TTC549 (cell line): Measurements from ENCODE around the gene KIF17.
"Not testable (repeated sequence)": the region's sequence is repeated elsewhere in the genome, so short reads cannot be mapped to it uniquely, and the experiment has no call there.

Experiments used
- FAIRE-seq: peaks from 2 replicates; lab custom pipeline; 2012; peaks lifted over from hg19 to GRCh38; lab: Jason Lieb, UNC

Gene KIF17

DNA sequence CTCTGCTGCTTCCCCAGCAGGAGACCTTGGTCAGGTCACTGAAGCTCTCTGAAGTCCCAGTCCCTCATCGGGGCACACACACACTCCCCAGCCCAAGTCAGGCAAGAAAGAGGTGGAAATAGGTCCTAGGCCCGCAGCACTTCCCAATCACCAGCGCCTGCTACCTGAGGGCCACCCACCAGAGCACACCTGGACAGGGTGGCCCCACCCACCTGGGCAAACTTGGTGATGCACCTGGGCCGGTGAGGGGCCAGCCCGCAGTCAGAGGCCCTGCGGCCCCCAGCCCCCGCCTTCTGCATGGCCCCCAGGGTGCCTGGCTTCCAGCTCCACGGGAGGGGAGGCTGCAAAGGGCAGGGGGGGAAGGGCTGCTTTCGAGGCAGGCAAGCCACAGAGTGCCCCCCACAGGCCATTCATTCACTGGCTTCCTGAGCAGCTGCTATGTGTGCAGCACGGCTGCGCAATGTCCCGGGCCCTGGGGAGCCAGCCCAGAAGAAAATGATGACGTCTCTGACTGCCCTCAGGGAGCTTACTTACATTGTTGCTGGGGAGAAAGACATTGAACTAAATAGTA is 10.0 kb upstream of the KIF17 start:
- FAIRE-seq, result no peak

- FAIRE-seq, result no peak
Observed at GRCh38 chr1:20726932-20727745, 9.3 kb upstream of the KIF17 start.

DNA sequence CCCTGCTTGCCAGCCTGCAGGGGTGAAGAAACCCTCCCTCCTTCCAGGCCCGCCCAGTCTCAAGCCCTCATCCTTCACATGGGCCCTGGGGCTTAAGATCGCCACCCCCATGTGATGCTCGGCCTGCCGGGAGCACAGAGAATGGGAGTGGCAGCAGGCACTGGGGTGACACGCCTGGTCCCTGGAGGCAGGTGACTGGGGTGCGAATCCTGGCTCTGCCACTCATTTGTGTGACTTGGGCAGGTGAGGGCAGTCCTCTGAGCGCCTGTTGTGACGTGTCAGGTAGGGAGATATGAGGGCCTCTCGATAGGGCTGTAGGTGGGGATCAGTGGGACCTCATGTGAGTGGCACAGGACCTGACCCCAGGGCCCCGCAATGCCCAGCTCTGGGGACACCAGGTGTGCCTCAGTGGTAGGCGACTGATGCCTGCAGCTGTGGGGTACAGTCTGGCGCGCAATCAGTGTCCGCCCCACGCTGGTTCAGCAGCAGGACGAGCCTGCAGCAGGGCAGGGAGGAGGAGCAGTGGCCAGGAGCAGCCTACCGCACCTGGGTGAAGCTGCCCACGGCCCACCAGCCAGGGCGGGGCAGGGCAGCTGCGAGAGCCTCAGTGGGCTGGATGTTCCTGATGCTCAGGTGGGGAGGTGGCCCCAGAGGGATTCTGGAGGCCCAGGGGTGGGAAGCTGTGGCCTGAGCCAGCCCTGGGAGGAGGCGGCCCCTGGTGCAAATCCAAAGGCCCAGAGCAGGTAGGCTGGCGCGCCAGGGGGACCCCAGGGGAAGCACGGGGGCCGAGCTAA is 8.5 kb upstream of the KIF17 start:
- FAIRE-seq, result no peak

DNA sequence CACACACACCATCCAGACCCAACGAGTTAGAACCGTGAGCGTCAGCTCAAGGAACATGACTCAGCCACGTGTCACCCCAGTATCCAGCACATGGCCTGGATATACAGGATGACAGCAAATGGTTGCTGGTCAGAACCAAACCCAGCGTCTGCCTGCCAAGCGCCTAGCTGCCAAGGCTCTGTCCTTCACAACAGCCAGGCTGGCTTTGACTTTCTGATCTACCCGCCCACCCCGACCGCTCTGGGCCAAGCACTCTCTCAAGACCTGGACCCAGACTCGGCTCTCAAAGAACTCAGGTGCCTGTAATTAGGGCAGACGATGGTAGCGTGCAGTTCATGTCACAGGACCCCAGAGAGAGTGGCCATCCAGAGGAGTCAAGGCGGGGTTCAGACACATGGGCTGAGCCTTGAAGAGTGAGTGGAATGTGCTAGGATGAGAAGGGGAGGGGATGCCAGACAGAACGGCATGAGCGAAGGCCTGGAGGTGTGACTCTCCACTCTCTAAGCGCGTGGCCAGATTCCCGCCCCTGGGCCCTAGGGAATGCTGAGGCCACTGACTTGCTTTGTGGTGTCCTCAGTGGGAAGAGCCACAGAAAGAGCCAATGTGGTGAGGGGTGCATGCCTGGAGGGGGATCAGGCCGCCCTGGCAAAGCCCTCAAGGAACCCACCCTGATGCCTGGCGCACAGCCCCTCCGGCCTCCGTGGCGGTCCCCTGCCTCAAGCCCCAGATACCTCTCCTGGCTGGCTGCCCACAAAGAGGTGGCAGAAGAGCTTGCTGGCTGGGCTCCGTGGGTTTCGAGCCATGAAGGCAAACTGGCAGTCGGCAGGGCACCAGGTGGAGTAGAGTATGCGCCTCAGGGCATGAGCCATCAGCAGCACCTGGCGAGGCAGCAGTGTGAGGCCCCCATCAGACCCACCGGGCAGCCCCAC is 7.6 kb upstream of the KIF17 start:
- FAIRE-seq, result no peak

DNA sequence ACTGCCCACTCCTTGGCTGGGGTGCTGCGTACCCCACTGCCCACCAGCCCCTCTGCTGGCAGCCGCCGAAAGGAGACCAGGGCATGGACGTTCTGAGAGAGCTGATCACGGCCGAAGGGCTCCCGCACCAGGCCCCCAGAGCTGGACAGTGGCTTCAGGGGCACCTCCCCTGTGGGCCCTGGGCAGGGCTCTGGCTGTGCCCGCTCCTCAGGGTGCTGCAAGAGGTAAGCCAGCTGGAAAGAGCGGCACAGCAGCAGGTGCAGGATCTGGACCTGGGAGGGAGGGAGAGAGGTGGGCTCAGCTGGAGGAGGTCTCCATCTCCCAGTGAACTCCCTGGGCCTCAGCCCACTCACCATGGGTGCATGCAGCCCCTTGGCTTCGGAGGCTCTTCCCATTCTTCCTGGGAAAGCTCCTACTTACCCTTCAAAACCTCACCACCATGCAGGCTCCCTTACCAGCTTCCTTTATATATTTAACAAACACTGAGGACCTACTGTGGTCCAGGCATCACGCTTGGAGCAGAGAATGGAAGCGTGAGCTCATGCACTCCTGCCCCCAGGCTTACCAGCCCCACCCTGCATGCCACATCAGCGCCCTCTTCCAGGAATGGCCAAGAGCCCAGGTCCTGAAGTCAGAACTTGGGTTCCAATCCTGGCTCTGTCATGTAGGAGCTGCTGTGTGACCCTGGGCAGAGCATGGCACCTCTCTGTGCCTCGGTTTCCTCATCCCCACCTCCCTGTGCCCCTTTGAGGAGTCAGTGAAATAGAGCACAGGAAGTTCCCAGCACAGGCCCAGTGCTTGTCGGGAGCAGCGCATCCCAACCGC is 6.8 kb upstream of the KIF17 start:
- FAIRE-seq, result no peak

GRCh38 chr1:20723537-20724363 is 5.9 kb upstream of the KIF17 start:
- no peak for FAIRE-seq

- no peak for FAIRE-seq
Observed at GRCh38 chr1:20723159-20723536, 5.3 kb upstream of the KIF17 start.

GRCh38 chr1:20721117-20722061 is 3.6 kb upstream of the KIF17 start:
- FAIRE-seq, result no peak

DNA sequence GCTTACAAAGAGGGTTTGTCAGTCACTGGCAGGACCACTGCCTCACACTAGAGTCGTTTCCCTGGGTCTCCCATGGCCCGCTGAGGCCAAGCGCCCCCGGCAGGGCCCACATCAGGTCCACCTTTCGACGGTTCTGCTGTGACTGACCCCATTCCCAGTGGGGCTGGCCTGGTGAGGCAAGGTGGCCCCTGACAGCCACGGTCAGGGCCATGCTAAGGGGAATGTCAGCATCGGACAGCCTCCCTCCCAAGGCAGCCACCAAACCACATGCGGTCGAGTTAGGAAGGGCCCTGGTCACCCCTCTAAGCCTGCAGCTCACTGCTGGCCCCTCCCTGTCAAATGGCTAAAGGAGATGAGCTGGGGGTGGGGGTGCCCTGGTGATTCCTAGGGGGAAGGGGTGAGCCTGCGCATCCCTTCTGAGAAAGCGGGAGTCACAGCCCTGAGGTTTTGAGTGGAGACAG is 2.9 kb upstream of the KIF17 start:
- FAIRE-seq, result no peak

DNA sequence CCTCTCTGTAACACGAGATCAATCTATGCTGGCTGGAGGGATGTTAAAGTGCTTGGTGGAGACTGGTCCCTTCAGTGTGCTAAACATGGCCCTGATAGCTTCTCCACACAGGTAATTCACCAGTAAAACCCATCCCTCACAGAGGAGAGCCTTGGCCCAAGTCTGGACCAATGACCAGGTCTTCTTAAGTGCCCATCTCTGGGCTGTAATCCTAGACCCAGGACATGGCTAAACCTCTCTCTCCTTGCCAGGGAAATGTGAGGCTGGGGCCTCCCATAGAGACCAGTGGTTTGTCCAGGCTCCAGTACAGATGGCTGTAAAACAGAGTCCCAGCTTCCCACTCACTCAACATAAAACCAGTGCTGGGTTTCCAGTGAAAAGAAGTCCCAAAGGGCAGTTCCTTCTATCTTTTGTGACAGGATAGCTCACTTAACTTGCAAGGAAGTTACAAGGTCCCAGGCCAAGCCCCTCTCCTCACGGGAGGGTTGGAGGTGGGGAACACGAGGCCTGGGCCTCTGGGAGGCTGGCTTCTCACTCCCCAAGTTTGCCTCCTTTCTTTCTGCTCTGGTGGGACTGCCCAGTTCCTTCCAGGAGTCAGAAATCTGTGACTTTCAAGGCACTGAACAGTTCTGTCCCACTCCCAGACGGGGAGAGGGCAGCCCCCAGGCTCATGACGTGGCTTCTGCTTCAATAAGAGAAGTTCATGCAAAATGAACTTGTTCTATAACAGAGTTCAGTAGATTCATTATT is 2.2 kb upstream of the KIF17 start:
- FAIRE-seq, result no peak

- no peak for FAIRE-seq
Observed at GRCh38 chr1:20719261-20719660, 1.5 kb upstream of the KIF17 start.

DNA sequence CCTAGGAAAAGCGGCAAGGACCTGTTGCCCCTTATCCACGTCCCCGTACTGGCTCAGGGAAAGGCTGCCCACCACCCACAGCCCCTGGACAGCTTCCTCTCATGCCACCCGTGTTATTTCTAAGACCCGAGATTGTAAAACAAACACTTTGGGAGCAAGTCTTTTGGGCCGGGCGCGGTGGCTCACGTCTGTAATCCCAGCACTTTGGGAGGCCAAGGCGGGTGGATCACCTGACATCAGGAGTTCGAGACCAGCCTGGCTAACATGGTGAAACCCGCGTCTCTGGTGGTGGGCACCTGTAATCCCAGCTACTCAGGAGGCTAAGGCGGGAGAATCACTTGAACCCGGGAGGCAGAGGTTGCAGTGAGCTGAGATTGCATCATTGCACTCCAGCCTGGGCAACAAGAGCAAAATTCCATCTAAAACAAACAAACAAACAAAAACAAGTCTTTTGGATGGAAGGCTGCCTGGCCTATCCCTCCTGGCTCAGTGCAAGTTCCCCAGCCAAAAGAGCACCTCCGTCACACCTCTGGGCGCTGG is 606 bp upstream of the KIF17 start:
- FAIRE-seq, result not testable (repeated sequence)

DNA sequence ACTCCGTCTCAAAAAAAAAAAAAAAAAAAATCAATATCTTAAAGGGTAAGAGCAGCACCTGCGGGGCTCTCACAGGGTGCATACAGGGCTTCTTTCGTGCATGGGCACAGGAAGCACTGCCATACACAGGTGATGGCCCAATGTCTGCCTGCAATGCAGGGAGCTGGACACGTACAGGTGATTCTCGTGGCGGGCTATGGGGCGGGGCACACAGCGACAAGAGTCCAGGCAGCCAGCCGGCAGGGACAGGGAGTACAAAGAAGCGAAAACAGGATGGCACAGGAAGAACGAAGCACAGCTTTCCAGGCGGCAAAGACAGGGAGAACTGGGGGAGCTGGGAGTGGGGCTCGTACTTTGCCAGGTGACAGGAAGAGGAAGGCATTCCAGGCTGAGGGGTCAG is 1.6 kb downstream of the KIF17 start:
- no peak for FAIRE-seq

GRCh38 chr1:20715406-20715805 is 2.4 kb downstream of the KIF17 start:
- no peak for FAIRE-seq

- FAIRE-seq, result no peak
Observed at GRCh38 chr1:20713440-20713839, 4.4 kb downstream of the KIF17 start.

DNA sequence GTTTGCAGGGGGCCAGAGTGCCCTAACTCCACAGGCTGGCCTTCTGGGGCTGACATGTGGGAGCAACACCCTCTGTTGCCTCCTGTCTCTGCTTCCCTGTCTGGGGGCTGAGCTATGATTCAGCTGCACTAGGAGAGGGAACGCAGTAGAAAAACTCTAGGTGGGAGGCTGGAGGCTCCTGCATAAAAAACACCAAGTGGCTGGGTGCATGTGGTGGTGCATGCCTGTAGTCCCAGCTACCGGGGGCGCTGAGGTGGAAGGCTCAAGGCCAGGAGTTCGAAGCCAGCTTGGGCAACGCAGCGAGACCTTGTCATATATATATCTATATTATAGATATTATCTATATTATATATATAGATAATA is 5.6 kb downstream of the KIF17 start:
- FAIRE-seq, result no peak

GRCh38 chr1:20711285-20712214 is 6.3 kb downstream of the KIF17 start:
- FAIRE-seq, result no peak
